NCI-H1105 treated with DMSO at 0.1 percent for 48 hours (cell line): ENCODE data around the gene HGF.

Experiments used
- DNase-seq: peaks from one replicate; lab custom pipeline; 2025; lab: John Stamatoyannopoulos, UW

Gene HGF

GRCh38 chr7:81719865-81720264 is 50.0 kb downstream of the HGF start:
- no peak for DNase-seq

- peak; percentile 47 for DNase-seq
Observed at GRCh38 chr7:81715984-81716588, 53.8 kb downstream of the HGF start.

- no peak for DNase-seq
Observed at GRCh38 chr7:81714306-81714705, 55.5 kb downstream of the HGF start.

- DNase-seq = no peak
Observed at GRCh38 chr7:81710751-81711150, 59.1 kb downstream of the HGF start.

GRCh38 chr7:81709836-81710235 is 60.0 kb downstream of the HGF start:
- DNase-seq = no peak

- no peak for DNase-seq
Observed at GRCh38 chr7:81707966-81708365, 61.9 kb downstream of the HGF start.

- no peak for DNase-seq
Observed at GRCh38 chr7:81707196-81707595, 62.7 kb downstream of the HGF start.

GRCh38 chr7:81705206-81705605 is 64.6 kb downstream of the HGF start:
- no peak for DNase-seq

- DNase-seq = no peak
Observed at GRCh38 chr7:81704595-81704994, 65.3 kb downstream of the HGF start.

GRCh38 chr7:81698965-81699364 is 70.9 kb downstream of the HGF start:
- DNase-seq = no peak

- no peak for DNase-seq
Observed at GRCh38 chr7:81694711-81695110, 75.1 kb downstream of the HGF start.

GRCh38 chr7:81693894-81694293 is 76.0 kb downstream of the HGF start:
- no peak for DNase-seq

GRCh38 chr7:81693080-81693479 is 76.8 kb downstream of the HGF start:
- no peak for DNase-seq

GRCh38 chr7:81692146-81692905 is 77.5 kb downstream of the HGF start:
- DNase-seq = no peak

- no peak for DNase-seq
Observed at GRCh38 chr7:81691199-81691821, 78.5 kb downstream of the HGF start.

GRCh38 chr7:81690688-81691087 is 79.2 kb downstream of the HGF start:
- DNase-seq = no peak

- no peak for DNase-seq
Observed at GRCh38 chr7:81690251-81690650, 79.6 kb downstream of the HGF start.

GRCh38 chr7:81688622-81689411 is 81.0 kb downstream of the HGF start:
- DNase-seq = peak; percentile 10

- DNase-seq = no peak
Observed at GRCh38 chr7:81687062-81687461, 82.8 kb downstream of the HGF start.

- no peak for DNase-seq
Observed at GRCh38 chr7:81685270-81685868, 84.5 kb downstream of the HGF start.

- DNase-seq = peak; percentile 90
Observed at GRCh38 chr7:81684514-81685269, 85.2 kb downstream of the HGF start.
